ENCODE data around the gene HOXD13.

DNA sequence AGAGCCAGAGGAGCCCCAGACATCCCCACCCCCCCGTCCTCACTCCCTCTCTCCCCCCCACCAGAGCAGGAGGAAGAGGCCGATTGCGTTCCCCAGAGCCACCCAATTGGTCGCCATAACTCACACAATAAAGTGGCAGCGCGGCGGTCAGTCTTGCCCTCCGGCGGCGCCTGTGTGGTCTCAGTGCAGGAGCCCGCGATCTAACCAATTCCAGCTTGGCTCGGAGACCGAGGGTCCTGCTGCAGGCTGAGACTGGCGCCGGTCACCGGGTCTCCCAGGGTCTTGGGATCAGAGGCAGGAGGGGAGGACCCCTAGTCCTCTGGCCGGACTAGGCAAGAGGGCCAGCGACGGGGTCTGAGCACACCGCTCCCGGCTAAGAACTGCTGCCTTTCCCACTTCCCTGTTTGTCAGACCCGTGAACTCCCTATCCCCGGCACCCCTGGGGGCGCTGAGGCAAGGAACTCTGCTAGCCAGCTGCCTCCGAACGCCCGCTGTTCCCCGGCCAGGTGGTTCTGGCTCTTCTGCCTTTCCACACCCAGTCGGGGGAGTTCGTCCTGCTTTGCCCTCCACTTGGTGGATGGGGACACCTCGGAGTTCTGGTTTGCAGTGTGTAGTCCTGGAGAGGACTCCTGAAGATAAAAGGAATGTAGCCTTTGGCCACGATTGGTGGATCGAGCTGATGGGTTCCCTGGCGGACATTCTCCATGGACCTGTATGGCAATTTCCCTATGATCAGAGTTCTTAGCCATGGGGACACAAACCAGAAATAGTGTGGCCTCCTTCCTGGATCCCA is 6.0 kb downstream of the HOXD13 start:
- TF ChIP-seq, protein P1, sequence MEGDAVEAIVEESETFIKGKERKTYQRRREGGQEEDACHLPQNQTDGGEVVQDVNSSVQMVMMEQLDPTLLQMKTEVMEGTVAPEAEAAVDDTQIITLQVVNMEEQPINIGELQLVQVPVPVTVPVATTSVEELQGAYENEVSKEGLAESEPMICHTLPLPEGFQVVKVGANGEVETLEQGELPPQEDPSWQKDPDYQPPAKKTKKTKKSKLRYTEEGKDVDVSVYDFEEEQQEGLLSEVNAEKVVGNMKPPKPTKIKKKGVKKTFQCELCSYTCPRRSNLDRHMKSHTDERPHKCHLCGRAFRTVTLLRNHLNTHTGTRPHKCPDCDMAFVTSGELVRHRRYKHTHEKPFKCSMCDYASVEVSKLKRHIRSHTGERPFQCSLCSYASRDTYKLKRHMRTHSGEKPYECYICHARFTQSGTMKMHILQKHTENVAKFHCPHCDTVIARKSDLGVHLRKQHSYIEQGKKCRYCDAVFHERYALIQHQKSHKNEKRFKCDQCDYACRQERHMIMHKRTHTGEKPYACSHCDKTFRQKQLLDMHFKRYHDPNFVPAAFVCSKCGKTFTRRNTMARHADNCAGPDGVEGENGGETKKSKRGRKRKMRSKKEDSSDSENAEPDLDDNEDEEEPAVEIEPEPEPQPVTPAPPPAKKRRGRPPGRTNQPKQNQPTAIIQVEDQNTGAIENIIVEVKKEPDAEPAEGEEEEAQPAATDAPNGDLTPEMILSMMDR (IDR thresholded peaks at IDR 0.05) = no peak
- TF ChIP-seq POLR2A (IDR thresholded peaks at IDR 0.05) (no peak), EP300 (IDR thresholded peaks at IDR 0.05) (no peak)
